Activated CD8-positive, alpha-beta memory T cell treated with anti-CD3 and anti-CD28 coated beads, Interleukin-2, amount 50 U/mL, for 24 hours (primary cell): ENCODE results near the gene POLR3E.
"Not testable (repeated sequence)": the region's sequence is repeated elsewhere in the genome, so short reads cannot be mapped to it uniquely, and the experiment has no call there.

Experiments used
- DNase-seq: peaks from one replicate; pipeline ENCODE4 v3.0.0-alpha.2; 2020; ENCODE audit errors: extremely low read depth

The POLR3E gene

GRCh38 chr16:22360963-22361659, 63.9 kb downstream of the POLR3E start:
- DNase-seq, result no peak

- DNase-seq, result no peak
Observed at GRCh38 chr16:22364241-22364640, 67.0 kb downstream of the POLR3E start.

GRCh38 chr16:22366371-22366770, 69.2 kb downstream of the POLR3E start:
- DNase-seq, result no peak

- no peak for DNase-seq
Observed at GRCh38 chr16:22366889-22367288, 69.7 kb downstream of the POLR3E start.

GRCh38 chr16:22368200-22368826, 71.1 kb downstream of the POLR3E start:
- not testable (repeated sequence) for DNase-seq

GRCh38 chr16:22369221-22369811, 72.1 kb downstream of the POLR3E start:
- no peak for DNase-seq

- DNase-seq, result no peak
Observed at GRCh38 chr16:22370038-22370820, 73.0 kb downstream of the POLR3E start.

GRCh38 chr16:22372882-22373661, 75.9 kb downstream of the POLR3E start:
- no peak for DNase-seq

GRCh38 chr16:22373662-22374310, 76.6 kb downstream of the POLR3E start:
- no peak for DNase-seq

- DNase-seq, result peak; percentile 96
Observed at GRCh38 chr16:22374311-22375116, 77.3 kb downstream of the POLR3E start, which contains the start of gene CDR2. CDR2 (minus strand) TSS chr16:22374619; CDS start chr16:22374309, 310 bp downstream.

- DNase-seq, result no peak
Observed at GRCh38 chr16:22375117-22375962, 78.1 kb downstream of the POLR3E start.

GRCh38 chr16:22375963-22376640, 78.9 kb downstream of the POLR3E start:
- DNase-seq, result no peak

GRCh38 chr16:22379656-22380055, 82.4 kb downstream of the POLR3E start:
- DNase-seq, result no peak

- DNase-seq, result no peak
Observed at GRCh38 chr16:22380529-22380928, 83.3 kb downstream of the POLR3E start.

GRCh38 chr16:22381392-22381791, 84.2 kb downstream of the POLR3E start:
- DNase-seq, result no peak

GRCh38 chr16:22383827-22384226, 86.6 kb downstream of the POLR3E start:
- no peak for DNase-seq
